Activated CD8-positive, alpha-beta T cell treated with anti-CD3 and anti-CD28 coated beads for 36 hours (primary cell): ENCODE results near the gene ZDHHC1. TPM values are rescaled to one million over a fixed set of nuclear protein-coding genes. Genes with fewer than 3 reads are reported as not detected.

Experiments
- ATAC-seq: fragments of 200-7000 bp; cut with Tn5 transposase; one replicate; pipeline ENCODE4 v1.10.0; 2021; ENCODE audit warnings: mild to moderate bottlenecking, moderate library complexity
- CTCF ChIA-PET: fragments of 350-600 bp; sonication (Branson Sonifier 250); formaldehyde crosslinking; loops from one replicate; lab custom pipeline; 2021; ENCODE audit warnings: antibody characterized with exemption; lab: Charles Lee
- POLR2A ChIA-PET: fragments of 350-600 bp; sonication (Branson Sonifier 250); formaldehyde crosslinking; loops from one replicate; lab custom pipeline; 2021; ENCODE audit warnings: antibody characterized with exemption; lab: Charles Lee
- DNase-seq: peaks from one replicate; pipeline ENCODE4 v3.0.0-alpha.2; 2020
- H3K27ac Mint-ChIP-seq: one replicate; pipeline ENCODE4 v1.8.0; 2021; ENCODE audit warnings: mild to moderate bottlenecking, mixed read lengths
- H3K27me3 Mint-ChIP-seq: one replicate; pipeline ENCODE4 v1.8.0; 2021; ENCODE audit warnings: mixed read lengths
- H3K36me3 Mint-ChIP-seq: one replicate; pipeline ENCODE4 v1.8.0; 2021; ENCODE audit warnings: low read depth, mixed read lengths
- H3K4me1 Mint-ChIP-seq: one replicate; pipeline ENCODE4 v1.8.0; 2021; ENCODE audit warnings: low read depth, mixed read lengths
- H3K4me3 Mint-ChIP-seq: one replicate; pipeline ENCODE4 v1.8.0; 2021; ENCODE audit warnings: mild to moderate bottlenecking, moderate library complexity, mixed read lengths
- H3K9me3 Mint-ChIP-seq: one replicate; pipeline ENCODE4 v1.8.0; 2021; ENCODE audit warnings: mixed read lengths
- intact Hi-C: fragments of 100-400 bp; cut with micrococcal nuclease; formaldehyde crosslinking; loops from one replicate; pipeline ENCODE4 v1.10.0; 2022
- total RNA-seq, 2 experiments: library from RNA; stranded (reverse); gene quantifications; one replicate each; pipeline ENCODE4 v1.2.3, GENCODE V29; 2021
- TF ChIP-seq, protein P1 (sequence below): fragments of 200-600 bp; IDR thresholded peaks from one replicate; pipeline ENCODE4 v1.8.0; 2022; ENCODE audit warnings: antibody characterized with exemption, mild to moderate bottlenecking

Gene ZDHHC1
- total RNA-seq, 2 experiments from 2014 or later, result 0.54 to 0.60 TPM

DNA sequence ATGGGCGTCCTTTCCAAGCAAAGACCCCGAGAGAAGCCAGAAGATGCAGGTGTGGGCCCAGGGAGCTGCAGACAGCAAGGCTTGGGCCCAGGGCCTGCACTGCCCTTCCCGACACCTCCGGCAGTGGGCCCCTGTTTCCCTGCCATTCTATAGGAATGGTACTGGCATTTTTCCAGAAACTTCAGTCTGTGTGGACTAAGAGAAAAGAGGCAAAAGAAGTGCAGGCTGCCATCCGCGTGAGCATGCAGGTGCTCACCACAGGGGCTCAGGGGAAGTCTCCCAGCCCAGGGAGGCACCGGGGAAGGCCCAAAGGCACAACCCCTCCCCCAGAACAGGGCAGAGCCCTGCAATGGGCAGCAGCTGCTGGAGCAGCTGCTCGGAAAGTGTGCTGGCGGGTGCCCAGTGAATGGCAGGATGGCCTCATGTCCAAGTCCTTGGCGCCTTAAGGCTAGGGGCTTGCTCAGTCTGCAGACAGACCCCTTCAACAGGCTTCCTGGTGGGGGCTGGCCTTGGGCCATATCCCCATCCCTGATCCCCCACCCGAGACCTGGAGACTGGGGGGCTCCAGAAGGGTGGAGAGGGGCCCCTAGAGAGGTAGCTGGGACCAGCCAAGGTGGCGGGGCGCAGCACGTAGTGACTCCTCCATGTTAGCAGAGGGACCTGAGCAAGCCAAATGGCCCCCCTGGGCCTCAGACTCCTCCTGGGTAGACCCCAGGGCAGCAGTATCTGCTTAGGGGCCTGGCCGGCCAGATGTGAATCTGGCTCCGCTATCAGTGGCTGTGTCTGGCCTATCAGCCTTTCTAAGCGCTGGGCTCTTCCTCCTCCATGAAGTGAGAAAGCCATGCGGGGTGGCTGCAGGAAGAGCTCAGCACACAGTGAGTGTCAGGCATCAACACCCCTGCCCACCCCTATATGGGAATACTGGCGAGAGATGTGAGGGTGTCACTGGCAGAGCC lies 16.2 kb downstream of the ZDHHC1 start:
- H3K9me3 Mint-ChIP-seq, result no peaks in the 10 kb centered on the region
- no peak for ATAC-seq
- peaks cover 13% of the 10 kb centered on the region for H3K27me3 Mint-ChIP-seq
- ChIA-PET CTCF (interaction anchor here (0.6 to 4.1 kb wide), 45 partner anchors 8 to 218 kb away, joined by 3 to 19 read pairs (median 5); partner anchors contain the start of genes ATP6V0D1, FHOD1, SLC9A5 and ZDHHC1), POLR2A (interaction anchor here (0.6 to 1.0 kb wide), 2 partner anchors 17 to 131 kb away, joined by 4 read pairs; no protein-coding TSS in a partner anchor)
- TF ChIP-seq, protein P1, sequence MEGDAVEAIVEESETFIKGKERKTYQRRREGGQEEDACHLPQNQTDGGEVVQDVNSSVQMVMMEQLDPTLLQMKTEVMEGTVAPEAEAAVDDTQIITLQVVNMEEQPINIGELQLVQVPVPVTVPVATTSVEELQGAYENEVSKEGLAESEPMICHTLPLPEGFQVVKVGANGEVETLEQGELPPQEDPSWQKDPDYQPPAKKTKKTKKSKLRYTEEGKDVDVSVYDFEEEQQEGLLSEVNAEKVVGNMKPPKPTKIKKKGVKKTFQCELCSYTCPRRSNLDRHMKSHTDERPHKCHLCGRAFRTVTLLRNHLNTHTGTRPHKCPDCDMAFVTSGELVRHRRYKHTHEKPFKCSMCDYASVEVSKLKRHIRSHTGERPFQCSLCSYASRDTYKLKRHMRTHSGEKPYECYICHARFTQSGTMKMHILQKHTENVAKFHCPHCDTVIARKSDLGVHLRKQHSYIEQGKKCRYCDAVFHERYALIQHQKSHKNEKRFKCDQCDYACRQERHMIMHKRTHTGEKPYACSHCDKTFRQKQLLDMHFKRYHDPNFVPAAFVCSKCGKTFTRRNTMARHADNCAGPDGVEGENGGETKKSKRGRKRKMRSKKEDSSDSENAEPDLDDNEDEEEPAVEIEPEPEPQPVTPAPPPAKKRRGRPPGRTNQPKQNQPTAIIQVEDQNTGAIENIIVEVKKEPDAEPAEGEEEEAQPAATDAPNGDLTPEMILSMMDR, result peak; percentile 50
- intact Hi-C loops, result loop anchor here (5.0 kb wide), 1 partner anchor 138 kb away; no protein-coding TSS in a partner anchor
- H3K27ac Mint-ChIP-seq, result no peak overlapping the region
- no peaks in the 10 kb centered on the region for H3K36me3 Mint-ChIP-seq
- H3K4me1 Mint-ChIP-seq, result no peaks in the 10 kb centered on the region
- no peak overlapping the region for H3K4me3 Mint-ChIP-seq
- DNase-seq, result no peak

DNA sequence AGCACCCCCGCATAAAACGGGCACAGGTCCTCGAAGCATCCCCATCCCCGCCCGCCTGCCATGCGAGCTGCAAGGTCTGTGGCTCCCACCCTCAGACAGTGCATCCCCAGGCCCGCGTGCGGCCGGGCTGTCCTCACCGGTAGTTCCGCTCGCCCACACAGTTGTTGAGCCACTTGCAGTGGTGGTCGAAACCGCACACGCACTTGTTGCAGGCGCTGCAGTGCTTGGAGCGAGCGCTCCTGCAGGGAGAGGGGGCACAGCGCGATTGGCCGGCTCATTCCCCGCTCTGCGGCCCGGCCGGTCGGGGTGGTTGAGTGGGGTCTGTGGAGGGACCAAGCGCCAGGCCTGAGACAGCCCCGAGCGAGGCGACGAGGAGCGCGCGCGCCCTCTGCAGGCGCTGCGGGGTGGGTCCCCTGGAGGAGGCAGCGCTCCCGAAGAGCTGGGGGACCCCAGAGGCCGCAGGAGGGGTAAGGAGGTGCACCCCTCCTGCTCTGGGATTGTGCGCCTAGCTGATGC lies 17.0 kb downstream of the ZDHHC1 start:
- H3K27ac Mint-ChIP-seq, result no peak overlapping the region
- ChIA-PET CTCF (interaction anchor here (0.6 to 4.1 kb wide), 45 partner anchors 9 to 217 kb away, joined by 3 to 19 read pairs (median 5); partner anchors contain the start of genes ATP6V0D1, FHOD1, SLC9A5 and ZDHHC1), POLR2A (interaction anchor here (0.6 to 1.0 kb wide), 2 partner anchors 17 to 130 kb away, joined by 4 read pairs; no protein-coding TSS in a partner anchor)
- ATAC-seq (peak; percentile 91), DNase-seq (peak; percentile 65)
- no peaks in the 10 kb centered on the region for H3K36me3 Mint-ChIP-seq
- intact Hi-C loops, result no loop called here
- H3K27me3 Mint-ChIP-seq, result peaks cover 16% of the 10 kb centered on the region
- TF ChIP-seq, protein P1, result peak; percentile 94
- H3K9me3 Mint-ChIP-seq, result no peaks in the 10 kb centered on the region
- peaks cover under 1% of the 10 kb centered on the region for H3K4me1 Mint-ChIP-seq
- H3K4me3 Mint-ChIP-seq, result no peak overlapping the region

DNA sequence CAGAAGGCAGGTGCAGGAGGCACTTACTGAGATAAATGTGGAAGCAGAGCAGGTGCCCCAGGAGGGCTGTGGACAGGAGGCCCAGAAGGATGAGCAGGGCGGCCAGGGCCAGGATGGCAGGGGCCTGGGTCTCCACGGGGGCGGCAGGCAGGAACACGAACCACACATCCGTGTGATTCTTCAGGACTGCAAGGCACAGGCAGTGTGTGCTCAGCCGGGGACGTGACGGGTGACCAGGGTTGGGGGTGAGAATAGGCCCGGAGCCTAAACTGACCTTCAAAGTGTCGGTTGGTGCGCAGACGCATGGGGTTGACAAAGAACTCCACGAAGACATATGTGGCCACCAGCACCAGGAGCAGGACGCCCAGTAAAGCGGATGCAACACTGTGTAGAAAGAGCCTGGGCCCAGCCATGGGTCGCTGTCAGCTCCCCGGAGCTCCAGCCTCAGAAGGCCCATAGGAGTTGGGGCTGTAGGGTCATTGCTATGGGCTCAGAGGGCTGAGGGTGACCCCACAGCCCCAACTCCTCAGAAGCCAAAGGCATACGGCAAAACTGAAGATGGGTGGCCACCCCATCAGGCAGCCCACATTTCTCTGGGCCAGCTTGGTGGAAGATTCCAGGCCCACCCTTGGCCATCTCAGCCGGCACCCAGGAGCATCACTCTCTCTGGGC lies 17.6 kb downstream of the ZDHHC1 start:
- no peak for ATAC-seq
- Mint-ChIP-seq H3K27ac (no peak overlapping the region), H3K36me3 (no peaks in the 10 kb centered on the region), H3K4me3 (no peak overlapping the region), H3K4me1 (peaks cover 4% of the 10 kb centered on the region), H3K27me3 (peaks cover 22% of the 10 kb centered on the region), H3K9me3 (no peaks in the 10 kb centered on the region)
- ChIA-PET POLR2A (interaction anchor here (1.0 kb wide), 1 partner anchor 16 kb away, joined by 4 read pairs; no protein-coding TSS in a partner anchor), CTCF (interaction anchor here (0.6 to 4.1 kb wide), 12 partner anchors 9 to 146 kb away, joined by 3 to 19 read pairs (median 7); partner anchors contain the start of gene ATP6V0D1)
- TF ChIP-seq, protein P1, result no peak
- no peak for DNase-seq
- intact Hi-C loops, result no loop called here

DNA sequence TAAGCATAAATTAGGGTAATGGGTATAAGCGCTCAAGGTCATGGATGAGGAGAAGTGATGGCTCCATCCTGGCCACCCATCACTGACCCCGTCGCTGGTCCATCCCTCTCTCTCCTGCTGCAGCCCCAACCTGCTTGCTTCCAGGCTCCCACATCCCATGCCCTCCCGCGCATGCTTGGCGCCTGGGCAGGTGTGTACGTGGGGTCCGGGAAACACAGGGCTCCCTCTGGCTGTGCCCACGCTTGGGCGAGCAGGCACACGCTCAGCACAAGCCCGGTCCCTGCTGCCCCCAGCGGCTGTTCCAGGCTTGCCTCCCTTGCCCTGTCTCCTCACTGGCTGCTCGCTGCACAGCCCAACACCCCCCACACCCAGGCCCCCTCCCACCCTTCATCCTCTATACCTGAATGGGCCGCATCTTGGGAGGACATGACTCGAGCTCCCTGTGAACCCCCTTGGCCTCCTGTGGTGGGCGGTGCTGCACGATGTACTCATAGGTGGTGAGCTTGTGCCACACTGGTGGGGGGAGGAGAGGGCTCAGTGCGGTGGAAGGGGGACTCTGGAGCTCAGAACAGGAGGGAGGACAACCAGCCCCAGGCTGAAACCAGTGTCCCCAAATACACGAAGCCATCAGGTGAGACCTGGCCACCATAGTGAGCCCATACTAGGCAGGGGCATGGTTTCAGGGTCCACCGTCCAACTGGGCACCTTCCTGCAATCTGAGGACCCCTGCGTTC lies 18.3 kb downstream of the ZDHHC1 start:
- Mint-ChIP-seq H3K27me3 (peaks cover 25% of the 10 kb centered on the region), H3K27ac (no peak overlapping the region), H3K4me3 (no peak overlapping the region), H3K4me1 (peaks cover 4% of the 10 kb centered on the region), H3K9me3 (no peaks in the 10 kb centered on the region), H3K36me3 (no peaks in the 10 kb centered on the region)
- intact Hi-C loops, result no loop called here
- TF ChIP-seq, protein P1, result no peak
- ChIA-PET CTCF (interaction anchor here (0.6 to 3.0 kb wide), 8 partner anchors 12 to 51 kb away, joined by 3 to 19 read pairs (median 6); no protein-coding TSS in a partner anchor), POLR2A (interaction anchor here (0.5 kb wide), 1 partner anchor 356 kb away, joined by 3 read pairs; no protein-coding TSS in a partner anchor)
- ATAC-seq (no peak), DNase-seq (peak; percentile 30)
